IPS-11a (cell line): ENCODE measurements around the gene MAML2.

ENCODE experiments used
- H3K4me3 ChIP-seq: one replicate; pipeline ENCODE4 v1.5.1; 2013; ENCODE audit warnings: low read depth, low read length, control low read depth

The MAML2 gene

DNA sequence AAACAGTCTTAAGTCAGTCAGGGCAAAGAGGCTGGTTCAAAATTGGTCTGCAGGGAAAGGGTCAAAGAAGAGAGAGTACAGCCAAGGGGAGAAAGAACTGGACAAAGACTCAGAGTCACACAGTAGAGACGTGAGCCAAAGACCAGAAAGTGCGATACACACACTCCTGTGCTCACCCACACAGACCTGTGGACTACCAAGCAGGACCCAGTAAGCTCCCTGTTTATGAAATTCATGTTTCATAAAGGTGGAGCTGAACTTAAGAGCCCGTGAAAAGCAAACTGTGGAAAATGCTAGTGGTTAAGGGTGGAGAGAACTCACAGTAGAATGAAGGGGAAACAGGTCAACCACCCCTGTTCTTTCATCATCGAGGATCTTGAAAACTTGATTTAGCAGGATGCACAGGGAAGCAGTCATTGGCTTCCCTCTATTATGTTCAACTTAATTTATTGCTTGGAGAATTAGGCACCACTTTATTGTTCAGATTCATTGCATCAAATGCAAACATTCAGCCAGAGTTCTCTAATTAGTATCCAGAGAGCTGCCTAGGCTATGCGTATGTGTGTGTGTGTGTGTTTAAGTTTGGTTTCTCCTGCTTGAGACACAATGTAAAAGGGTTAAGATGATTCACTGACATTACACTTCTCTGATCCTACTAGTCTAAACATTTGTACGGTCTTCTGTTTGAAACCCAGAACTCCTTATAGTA lies 258.2 kb downstream of the MAML2 start:
- no peak overlapping the region for H3K4me3 ChIP-seq

DNA sequence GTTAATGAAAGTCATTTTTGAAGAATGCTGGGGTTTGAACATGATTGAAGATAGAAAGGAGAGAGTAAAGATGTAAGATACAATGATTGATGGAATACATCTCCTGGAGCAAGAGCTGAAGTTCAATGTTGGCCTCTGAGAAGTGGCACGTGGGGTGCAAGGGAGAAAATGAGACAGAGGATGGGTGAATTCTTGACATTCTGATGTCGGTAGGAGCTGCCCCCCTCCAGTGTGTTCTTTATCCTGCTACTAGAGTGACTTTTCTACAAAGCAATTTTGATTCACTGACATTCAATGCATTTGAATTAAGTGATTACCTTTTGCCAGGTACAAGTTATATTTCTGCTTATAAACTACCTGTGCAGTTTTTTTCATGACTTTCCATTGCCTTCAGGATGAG lies 260.1 kb downstream of the MAML2 start:
- H3K4me3 ChIP-seq, result no peak overlapping the region

DNA sequence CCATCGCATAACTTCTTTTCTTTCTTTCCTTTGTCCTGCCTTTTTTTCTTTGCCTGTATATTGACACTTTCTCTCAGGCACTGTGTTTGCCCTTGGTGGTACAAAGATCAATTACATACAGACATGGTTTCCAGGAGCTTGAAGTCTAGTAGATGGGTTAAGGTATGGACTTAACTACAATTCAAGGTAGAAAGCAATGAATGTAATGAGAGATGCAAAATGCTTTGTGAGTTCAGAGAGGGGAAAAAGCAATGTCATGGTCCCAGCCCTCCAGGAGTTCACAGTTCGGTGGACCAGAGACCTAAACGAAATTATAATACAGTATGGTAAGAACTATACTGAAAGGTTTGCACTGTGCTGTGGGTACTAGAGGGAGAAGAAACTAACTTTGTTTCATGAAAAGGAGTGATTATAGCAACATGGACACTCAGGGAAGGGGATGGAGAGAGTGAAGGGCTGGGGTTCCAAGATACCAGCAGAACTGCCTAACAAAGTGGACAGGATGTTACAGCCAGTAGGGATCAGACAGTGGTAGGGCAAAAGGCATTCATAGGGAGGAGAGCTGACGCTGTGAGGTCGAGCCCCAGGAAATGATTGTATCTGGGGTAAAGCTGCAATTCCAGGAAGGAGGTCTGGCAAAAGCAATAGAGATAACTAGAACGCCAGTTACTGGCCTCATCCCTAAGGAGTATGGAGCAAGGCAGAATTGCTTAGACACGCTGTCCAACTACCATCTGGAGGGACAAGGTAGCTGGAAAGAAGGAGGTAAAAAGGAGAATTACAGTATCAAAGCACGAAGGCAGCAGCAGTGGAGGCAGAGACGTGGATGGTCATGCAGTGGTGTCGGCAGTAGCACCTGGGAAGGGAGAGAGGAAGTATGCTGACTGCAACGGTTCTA lies 260.7 kb downstream of the MAML2 start:
- no peak overlapping the region for H3K4me3 ChIP-seq

DNA sequence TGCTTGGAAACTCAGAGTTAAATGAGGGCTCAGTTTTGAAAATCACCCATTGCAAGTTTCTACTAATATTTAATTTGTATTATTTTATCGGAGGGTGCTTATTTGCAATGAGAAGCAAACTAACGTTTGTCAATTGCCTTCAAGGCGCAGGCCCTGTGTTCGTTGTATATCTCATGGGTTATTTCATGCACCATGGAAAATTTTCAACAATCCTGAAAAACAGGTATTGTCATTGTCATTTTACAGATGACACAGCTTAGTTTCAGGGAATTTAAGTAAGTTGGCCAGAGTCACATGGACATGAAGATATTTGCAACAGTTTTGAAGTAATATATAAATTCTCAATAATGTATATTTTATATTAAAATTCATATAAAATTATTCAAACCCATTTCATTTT lies 261.4 kb downstream of the MAML2 start:
- no peak overlapping the region for H3K4me3 ChIP-seq

DNA sequence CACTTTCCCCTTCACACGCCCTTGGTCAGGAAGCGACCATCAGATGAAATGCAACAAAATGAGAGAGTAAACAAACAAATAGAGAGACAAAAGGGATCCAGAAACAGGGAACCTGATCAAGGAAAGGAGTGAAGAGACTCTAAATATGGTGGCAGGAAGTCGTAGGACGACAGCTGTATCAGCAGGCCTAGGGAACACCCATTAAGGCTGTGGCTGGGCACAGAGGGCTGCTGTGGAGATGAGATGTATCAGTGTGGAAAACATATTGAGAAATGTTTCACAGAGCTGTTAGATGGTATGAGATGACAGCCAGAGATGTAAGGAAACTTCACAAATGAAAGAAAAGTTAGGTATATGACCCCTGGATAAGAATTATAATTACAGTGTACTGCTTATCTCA lies 263.3 kb downstream of the MAML2 start:
- no peak overlapping the region for H3K4me3 ChIP-seq

DNA sequence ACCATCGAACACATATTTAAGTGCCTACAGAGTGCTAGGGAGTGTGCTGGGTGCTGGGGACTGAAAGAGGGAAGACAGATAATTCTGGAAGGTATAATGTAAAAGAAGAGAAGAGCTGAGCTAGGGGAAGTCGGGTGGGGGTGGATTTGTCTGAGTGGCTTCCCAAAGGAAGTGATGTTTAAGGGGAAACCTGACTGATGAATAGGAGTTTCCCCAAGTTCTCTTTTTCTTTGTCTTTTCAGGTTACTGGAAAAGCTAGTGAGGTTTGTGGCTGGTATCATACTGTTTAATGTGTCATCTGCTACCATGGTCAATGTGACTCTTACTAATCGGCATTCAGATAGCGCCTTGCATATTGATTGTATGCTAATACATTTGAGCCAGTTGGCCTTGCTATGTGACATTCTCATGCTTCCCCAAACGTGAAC lies 267.4 kb downstream of the MAML2 start:
- H3K4me3 ChIP-seq, result no peak overlapping the region

DNA sequence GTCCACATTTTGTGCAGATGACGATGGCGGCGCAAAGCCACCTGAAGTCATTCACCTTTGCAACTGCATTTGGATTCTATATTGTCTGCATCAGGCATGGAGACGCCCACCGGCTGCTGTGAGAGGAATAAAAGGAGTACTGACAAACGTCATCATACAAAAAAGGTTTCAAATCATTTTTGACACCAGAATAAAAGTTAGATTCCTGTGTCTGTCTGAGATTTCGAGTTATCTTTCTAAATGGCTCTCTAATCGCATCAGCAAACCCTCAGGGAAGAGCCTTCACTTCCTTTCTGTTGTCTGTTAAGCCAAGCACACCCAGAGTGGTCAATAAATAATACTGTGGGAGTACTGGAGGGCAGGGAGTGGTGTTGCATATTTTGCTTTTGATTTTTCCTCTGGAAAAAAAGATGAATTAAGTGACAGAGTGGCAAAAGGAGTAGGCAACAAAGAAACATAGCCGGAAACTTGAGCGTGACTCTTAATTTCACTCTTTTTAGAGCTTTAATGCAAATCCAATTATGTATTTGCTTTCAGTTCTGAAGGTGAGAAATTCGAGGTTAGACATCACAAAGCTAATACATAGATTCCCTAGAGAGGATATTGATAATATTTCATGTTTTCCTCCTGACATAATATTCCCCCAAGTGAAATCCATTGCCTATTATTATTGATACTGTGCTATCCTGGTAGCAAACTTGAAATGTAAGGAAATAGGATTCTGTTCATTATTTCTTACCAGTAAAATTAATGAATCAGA lies 268.3 kb downstream of the MAML2 start:
- no peak overlapping the region for H3K4me3 ChIP-seq

DNA sequence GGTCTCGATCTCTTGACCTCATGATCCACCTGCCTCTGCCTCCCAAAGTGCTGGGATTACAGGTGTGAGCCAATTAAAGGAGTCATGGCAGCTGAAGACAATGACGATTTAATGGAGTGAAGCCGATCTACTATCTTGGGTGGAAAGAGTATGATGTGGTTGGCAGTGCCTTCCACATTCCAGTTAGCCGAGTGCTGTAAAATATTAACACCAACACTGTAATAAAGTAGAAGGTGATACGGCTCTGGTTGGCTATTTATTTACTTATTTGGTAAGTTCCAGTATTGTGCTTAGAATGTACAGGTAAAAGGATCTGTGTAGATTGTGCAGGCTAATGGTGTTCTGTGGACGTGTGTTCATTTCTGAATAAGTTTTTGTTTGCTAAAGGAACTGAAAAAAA lies 269.5 kb downstream of the MAML2 start:
- no peak overlapping the region for H3K4me3 ChIP-seq

DNA sequence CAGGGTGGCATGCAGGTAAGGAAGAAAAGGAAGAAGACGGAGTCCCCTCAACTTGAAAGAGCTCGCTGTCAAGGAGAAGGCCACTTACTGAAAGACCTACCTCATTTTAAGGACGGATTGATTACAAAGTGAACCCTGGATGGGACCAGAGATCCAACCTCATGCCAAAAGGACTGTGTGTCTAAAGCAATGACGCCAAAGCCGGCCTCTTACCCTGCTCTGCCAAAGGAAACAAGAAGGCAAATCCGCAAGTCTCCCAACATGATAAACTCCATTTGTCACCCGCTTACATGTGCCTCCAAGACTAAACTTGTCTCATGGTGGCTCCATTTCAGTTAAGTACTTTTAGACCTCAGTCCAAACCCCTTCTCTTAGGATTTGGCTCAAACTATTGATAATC lies 270.4 kb downstream of the MAML2 start:
- H3K4me3 ChIP-seq, result no peak overlapping the region

DNA sequence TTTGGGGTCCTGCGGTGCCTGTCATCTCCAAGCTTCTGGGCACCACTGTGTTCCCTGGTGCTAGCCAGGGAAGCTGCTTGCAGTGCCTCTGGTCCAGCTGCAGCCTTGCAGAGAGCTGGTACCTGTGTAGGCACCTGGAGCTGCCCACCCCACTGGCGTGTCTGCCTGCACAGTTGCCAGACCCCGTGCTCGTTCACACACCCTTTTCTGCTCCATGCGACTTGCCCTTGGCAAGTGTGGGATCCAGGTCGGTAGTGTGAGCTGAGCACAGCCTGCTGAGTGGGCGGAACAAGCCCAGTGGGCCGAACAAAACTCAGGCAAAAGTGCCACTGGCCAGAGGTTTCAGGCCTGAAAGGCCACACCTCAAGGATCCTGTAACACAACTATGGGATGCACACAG lies 272.5 kb downstream of the MAML2 start:
- H3K4me3 ChIP-seq, result no peak overlapping the region

DNA sequence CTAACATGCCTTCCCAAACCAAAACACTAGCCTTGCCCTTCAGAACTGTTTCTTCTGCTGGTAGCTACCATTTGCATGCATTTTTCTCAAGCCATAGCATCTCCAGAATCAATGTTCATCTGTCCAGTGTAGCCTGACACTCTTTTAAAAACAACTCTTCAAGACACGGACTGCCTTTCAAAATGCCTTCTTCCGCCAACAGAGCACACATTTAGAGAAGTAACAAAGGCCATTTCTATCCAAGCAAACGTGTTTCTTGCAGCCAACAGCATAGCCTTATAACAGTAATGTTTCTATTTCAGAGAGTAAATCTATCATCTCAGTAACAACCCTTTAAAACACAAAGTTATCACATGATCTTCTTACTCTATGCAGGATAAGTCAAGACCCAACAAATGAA lies 275.8 kb downstream of the MAML2 start:
- no peak overlapping the region for H3K4me3 ChIP-seq

DNA sequence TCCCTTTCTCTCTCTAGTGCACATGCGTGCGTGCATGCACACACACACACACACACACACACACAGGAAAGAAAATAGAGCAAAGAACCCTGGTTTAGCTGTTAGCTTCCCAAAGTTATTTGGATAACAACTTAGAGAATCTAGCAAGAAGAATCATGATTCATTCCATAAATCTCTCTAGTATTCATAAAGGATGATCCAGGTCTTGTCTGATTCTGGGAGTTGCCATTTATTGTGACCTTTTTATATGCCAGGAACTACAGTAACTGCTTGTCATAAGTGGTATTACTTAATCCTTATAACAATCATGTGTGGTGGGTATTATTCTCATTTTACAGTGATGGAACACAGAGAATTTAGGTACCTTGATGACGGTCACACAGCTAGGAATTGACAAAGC lies 277.6 kb downstream of the MAML2 start:
- no peak overlapping the region for H3K4me3 ChIP-seq

DNA sequence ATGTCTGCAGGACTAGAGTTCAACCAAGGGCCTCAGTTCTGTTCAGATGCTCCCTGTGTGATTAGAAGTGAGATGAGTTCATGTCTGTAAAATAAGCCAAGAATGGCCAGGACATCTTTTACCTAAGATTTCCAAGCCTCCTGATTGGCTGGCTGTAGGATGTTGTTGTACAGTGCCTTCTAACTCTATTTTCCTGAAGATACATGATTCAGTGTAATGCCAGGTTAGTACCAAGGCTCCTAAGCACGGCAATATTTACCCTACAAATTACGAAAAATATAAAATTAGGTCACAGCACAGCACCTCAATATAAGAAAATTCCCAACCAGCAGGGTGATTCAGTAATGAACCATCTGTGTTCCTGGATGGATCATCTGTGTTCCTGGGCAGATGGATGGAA lies 279.1 kb downstream of the MAML2 start:
- no peak overlapping the region for H3K4me3 ChIP-seq

DNA sequence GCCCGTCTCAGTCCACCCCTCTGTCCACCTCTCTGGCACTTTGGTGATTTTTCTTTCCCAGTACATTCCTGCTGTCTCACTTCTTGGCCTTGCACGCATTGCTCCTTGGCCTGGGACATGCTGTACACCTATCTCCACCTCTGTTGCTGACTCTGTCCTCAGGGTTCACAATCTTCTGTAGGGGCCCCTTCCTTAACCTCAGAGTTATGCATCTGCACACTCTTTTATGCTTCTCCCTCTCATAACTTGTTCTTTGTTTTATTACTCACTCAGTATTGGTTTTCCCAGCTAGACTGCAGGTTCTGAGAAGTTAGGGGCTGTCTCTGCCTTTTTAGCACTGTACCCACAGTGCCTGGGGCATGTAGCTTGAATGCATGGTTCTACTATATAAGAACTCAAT lies 279.9 kb downstream of the MAML2 start:
- H3K4me3 ChIP-seq, result no peak overlapping the region

DNA sequence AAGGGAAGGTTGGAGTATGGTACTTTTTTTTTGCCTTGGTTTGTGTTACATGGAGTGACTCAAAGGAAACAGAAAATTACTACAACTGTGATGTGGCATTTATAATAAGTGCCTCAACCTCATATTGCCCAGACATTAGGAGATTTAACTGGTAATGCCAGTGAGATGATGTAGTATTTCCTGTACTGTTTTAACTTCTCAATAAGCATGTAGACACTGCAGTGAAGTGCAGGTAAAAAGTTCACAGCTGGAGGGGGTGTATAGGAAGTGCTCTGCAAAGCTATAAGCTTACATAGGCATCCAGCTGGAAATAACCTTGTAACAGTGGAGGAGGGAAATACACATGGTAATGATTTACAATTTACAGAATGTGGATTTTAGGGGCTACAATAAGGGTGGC lies 280.9 kb downstream of the MAML2 start:
- no peak overlapping the region for H3K4me3 ChIP-seq

DNA sequence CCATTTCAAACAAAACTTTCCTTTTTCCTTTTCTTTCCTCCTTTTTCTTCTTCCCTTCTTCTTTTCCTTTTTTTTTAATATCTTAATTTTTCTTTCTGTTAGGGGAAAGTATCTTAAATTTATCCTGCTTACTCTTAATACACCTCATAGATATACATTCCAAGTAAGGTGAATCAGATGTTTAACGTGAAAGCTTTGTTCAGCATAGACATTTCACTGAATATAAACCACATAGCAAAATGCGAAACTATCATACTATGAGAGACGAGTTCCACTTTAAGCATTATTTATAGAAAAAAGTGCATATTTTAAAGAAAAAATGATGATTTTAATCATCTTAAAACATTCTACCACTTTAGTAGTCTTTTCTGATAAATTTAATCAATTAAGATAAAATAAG lies 281.3 kb downstream of the MAML2 start:
- no peak overlapping the region for H3K4me3 ChIP-seq

DNA sequence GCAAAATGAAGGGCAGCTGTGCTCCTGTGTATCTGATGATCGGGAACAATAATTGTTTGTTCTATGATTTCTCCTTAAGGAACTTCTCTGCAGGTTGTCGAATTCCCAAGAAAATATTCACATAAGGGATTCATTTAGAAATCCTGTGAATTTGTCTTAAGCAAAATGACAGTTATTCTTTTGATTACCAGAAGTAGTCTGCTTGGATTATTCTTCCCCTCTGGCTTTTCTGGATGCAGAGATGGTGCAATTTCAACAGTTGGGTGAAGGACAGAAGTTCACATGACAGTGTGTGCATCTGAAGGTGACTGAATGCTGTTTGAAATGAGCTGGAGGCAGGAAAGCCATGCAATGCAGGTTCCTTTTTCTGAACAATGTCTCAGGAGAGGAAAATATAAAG lies 281.9 kb downstream of the MAML2 start:
- no peak overlapping the region for H3K4me3 ChIP-seq

DNA sequence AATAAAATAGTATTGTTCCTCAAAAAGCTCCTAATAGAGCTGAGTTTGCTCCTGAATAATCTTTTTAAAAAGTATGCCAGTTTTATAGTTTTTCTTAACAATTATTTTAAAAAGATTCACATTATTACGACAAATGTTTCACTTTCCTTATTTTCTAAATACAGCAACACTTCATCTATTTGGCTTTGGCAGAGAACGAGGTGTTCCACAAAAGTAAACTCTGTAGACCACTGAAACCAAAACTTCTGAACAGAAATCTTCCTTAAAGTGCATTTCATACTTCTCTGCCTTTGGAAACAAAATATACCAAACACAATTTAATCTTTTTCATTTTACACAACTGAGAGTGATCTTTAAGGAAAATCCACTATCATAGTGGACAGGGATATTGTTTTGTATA lies 285.5 kb downstream of the MAML2 start:
- H3K4me3 ChIP-seq, result no peak overlapping the region

DNA sequence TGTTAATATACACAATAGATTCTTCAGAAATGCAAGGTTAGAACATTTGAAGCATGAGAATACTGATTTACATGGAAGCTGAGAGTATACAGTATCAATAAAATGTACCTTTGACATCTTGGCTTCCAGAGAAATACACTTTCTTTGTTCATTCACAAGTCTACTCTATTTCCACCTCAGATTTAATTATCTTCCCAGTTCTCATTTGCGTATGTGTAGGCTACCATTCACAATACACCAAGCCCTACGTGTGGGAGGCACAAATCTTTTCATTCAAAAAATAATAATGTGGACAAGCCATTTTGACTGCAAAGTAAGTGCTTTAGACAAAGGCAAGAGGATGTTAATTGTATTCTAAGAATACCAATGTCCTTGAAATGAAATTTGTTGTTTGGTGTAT lies 286.4 kb downstream of the MAML2 start:
- H3K4me3 ChIP-seq, result no peak overlapping the region

DNA sequence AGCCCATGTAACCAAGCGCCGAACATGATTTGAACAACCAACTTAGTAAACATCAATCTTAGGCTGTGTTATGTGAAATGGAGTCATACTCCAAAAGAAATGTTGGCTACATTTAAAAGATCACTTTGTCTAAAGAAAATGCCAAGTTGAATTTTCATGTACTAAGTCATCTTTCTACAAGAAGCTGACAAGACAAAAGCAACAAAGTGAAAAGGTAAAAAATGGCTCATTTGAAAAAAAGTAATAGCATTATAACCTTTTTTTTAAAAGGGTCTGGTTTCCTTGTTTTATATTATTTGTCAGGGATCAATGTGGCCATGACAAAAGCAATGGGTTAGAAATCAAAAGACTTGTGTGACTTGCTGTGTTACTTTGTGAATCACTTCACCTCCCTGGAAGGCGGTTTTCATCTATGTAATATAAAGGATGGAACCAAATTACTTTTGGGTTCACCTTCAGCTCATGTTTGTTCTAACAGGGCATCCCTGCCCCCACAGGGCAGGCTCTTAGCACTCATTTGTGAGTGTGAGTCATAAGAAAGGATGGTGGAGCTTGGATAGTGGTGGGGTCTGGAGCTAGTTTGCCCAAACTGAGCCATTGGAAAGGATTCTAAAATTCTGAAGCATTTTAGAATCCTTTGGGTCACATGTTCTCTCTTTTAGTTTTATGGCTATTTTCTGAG lies 287.1 kb downstream of the MAML2 start:
- no peak overlapping the region for H3K4me3 ChIP-seq
